ENCODE results near the gene AHI1.

The AHI1 gene

DNA sequence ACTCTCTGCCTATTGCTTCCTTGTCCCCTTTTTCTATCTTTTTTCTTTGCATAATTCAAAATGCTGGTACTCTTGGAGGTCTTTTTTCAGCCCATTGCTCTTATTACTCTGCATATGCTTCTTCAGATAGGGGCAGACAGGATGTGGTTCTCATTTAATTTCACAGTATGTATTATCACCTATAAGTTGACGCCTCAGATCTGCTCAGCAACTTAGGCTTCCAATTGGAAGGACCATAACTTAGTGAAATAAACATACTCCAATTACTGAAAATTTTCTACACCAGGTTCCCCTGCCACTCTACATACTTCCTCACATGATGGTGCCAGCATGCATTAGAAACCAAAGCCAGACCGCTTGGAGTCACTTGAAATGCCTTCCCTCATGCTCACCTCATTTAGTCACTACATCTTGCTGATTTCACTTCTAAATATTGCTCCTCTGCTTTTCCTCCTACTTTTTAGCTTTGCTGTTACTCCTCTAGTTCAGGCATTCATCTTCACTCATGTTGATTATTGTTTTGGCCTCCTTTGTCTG lies 34.5 kb upstream of the AHI1 start:
- Histone ChIP-seq H2BK120ac (ENCODE audit: low read depth, low read length) (no peak overlapping the region), H3K4ac (ENCODE audit: low read depth in 1 of 2, low read length in 2 of 2) (no peak overlapping the region)
- WGBS, result 92% methylated on average over 2 of the region's 2 CpGs

DNA sequence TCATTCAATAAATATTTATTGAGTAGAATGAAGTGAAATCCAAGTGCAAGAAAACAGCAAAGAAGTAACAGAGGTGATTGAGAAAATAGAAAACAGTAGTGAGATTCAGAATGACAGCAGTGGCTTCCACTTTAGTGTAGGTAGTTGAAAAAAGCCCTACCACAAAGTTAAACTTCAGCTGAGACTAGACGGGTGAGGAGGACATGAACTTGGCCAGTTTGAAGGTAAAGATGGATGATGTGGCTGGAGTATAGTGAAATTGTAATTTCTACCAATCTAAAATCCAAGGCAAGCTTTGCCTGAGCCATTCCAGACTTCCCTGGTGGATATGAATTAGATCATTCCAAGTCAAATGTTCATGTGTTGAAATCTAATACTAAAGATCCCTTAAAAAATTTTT lies 32.6 kb upstream of the AHI1 start:
- H3K14ac ChIP-seq (ENCODE audit: low read length in 2 of 2), result no peak overlapping the region
- H2BK15ac ChIP-seq (ENCODE audit: low read depth, poor library complexity, severe bottlenecking), result no peak overlapping the region
- no peak overlapping the region for H3K4me3 ChIP-seq (ENCODE audit: insufficient read depth in 1 of 2, low read depth in 1 of 2, low read length in 2 of 2)
- H3K4me1 ChIP-seq (ENCODE audit: control insufficient read depth, insufficient read depth, low read depth, low read length), result no peaks in the 10 kb centered on the region
- H3K23ac ChIP-seq (ENCODE audit: low read length in 2 of 2), result no peak overlapping the region
- no peak overlapping the region for H2BK120ac ChIP-seq (ENCODE audit: low read depth, low read length)
- no peaks in the 10 kb centered on the region for H3K79me1 ChIP-seq (replicated peaks; ENCODE audit: low read length, poor library complexity, severe bottlenecking)
- no peak overlapping the region for H3K9ac ChIP-seq (ENCODE audit: low read length)
- no peak overlapping the region for H2AFZ ChIP-seq (ENCODE audit: low read depth, low read length)
- H3K27ac ChIP-seq (ENCODE audit: low read length, poor library complexity, severe bottlenecking), result no peak overlapping the region
- no peak overlapping the region for H4K91ac ChIP-seq (ENCODE audit: low read length)
- no peak for DNase-seq
- no peak overlapping the region for H2BK12ac ChIP-seq (ENCODE audit: low read length in 2 of 2)
- no peaks in the 10 kb centered on the region for H3K27me3 ChIP-seq (ENCODE audit: control insufficient read depth in 1 of 2, insufficient read depth in 1 of 2, low read length in 2 of 2)
- no peak overlapping the region for H3K18ac ChIP-seq (ENCODE audit: low read depth in 1 of 2, low read length in 2 of 2)
- 100% methylated on average over 1 of the region's 1 CpG for WGBS
- no peaks in the 10 kb centered on the region for H3K9me3 ChIP-seq (ENCODE audit: control insufficient read depth, low read length)
- no peak overlapping the region for H4K8ac ChIP-seq (ENCODE audit: low read length)
- no peak overlapping the region for H2BK5ac ChIP-seq (ENCODE audit: low read depth, low read length, poor library complexity, severe bottlenecking)
- H3K36me3 ChIP-seq (ENCODE audit: control insufficient read depth in 1 of 2, insufficient read depth in 2 of 2, low read depth in 1 of 2, low read length in 2 of 2), result no peaks in the 10 kb centered on the region
- no peak overlapping the region for H3K4ac ChIP-seq (ENCODE audit: low read depth in 1 of 2, low read length in 2 of 2)
- no peak overlapping the region for H3K4me2 ChIP-seq (ENCODE audit: low read length, poor library complexity, severe bottlenecking)
- H2AK5ac ChIP-seq (ENCODE audit: low read length, severe bottlenecking), result no peak overlapping the region

More for the DNA sequence above, 34.5 kb upstream of the AHI1 start:
- Histone ChIP-seq H3K23ac (ENCODE audit: low read length in 2 of 2) (peak overlapping the region in 1 of 2 experiments; percentile 50), H2BK15ac (ENCODE audit: low read depth, poor library complexity, severe bottlenecking) (no peak overlapping the region), H4K91ac (ENCODE audit: low read length) (no peak overlapping the region), H3K9me3 (ENCODE audit: control insufficient read depth, low read length) (no peaks in the 10 kb centered on the region), H3K4me3 (ENCODE audit: insufficient read depth in 1 of 2, low read depth in 1 of 2, low read length in 2 of 2) (no peak overlapping the region), H3K18ac (ENCODE audit: low read depth in 1 of 2, low read length in 2 of 2) (peak overlapping the region in 1 of 2 experiments; percentile 12), H4K8ac (ENCODE audit: low read length) (no peak overlapping the region), H3K14ac (ENCODE audit: low read length in 2 of 2) (no peak overlapping the region), H3K36me3 (ENCODE audit: control insufficient read depth in 1 of 2, insufficient read depth in 2 of 2, low read depth in 1 of 2, low read length in 2 of 2) (no peaks in the 10 kb centered on the region), H3K27ac (ENCODE audit: low read length, poor library complexity, severe bottlenecking) (no peak overlapping the region), H3K4me2 (ENCODE audit: low read length, poor library complexity, severe bottlenecking) (no peak overlapping the region), H2AK5ac (ENCODE audit: low read length, severe bottlenecking) (no peak overlapping the region), H3K79me1 (replicated peaks; ENCODE audit: low read length, poor library complexity, severe bottlenecking) (no peaks in the 10 kb centered on the region), H2BK12ac (ENCODE audit: low read length in 2 of 2) (no peak overlapping the region), H2BK5ac (ENCODE audit: low read depth, low read length, poor library complexity, severe bottlenecking) (no peak overlapping the region), H3K27me3 (ENCODE audit: control insufficient read depth in 1 of 2, insufficient read depth in 1 of 2, low read length in 2 of 2) (no peaks in the 10 kb centered on the region), H2AFZ (ENCODE audit: low read depth, low read length) (no peak overlapping the region), H3K9ac (ENCODE audit: low read length) (no peak overlapping the region), H3K4me1 (ENCODE audit: control insufficient read depth, insufficient read depth, low read depth, low read length) (peaks cover 3% of the 10 kb centered on the region)
- no peak for DNase-seq

DNA sequence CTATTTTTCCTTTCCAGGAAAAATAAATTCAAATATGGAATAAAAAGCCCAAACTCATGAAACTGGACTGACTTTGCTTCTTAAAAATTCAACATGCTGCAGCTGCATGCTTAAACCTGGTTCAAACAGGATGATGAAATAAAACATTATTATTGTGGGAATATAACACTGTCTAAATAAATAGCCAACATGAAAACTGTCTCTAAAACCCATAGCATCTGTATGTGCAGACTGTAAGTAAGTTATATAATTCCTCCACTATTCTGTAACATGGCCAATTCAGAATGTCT lies 30.4 kb upstream of the AHI1 start:
- H4K91ac ChIP-seq (ENCODE audit: low read length), result no peak overlapping the region
- H2BK5ac ChIP-seq (ENCODE audit: low read depth, low read length, poor library complexity, severe bottlenecking), result no peak overlapping the region
- H3K27me3 ChIP-seq (ENCODE audit: control insufficient read depth in 1 of 2, insufficient read depth in 1 of 2, low read length in 2 of 2), result no peaks in the 10 kb centered on the region
- no peaks in the 10 kb centered on the region for H3K4me1 ChIP-seq (ENCODE audit: control insufficient read depth, insufficient read depth, low read depth, low read length)
- H3K9ac ChIP-seq (ENCODE audit: low read length), result no peak overlapping the region
- H4K8ac ChIP-seq (ENCODE audit: low read length), result no peak overlapping the region
- H3K23ac ChIP-seq (ENCODE audit: low read length in 2 of 2), result no peak overlapping the region
- no peaks in the 10 kb centered on the region for H3K9me3 ChIP-seq (ENCODE audit: control insufficient read depth, low read length)
- H2AFZ ChIP-seq (ENCODE audit: low read depth, low read length), result no peak overlapping the region
- H3K4me3 ChIP-seq (ENCODE audit: insufficient read depth in 1 of 2, low read depth in 1 of 2, low read length in 2 of 2), result no peak overlapping the region
- H3K4me2 ChIP-seq (ENCODE audit: low read length, poor library complexity, severe bottlenecking), result no peak overlapping the region
- H3K14ac ChIP-seq (ENCODE audit: low read length in 2 of 2), result no peak overlapping the region
- no peak overlapping the region for H3K18ac ChIP-seq (ENCODE audit: low read depth in 1 of 2, low read length in 2 of 2)
- H3K79me1 ChIP-seq (replicated peaks; ENCODE audit: low read length, poor library complexity, severe bottlenecking), result no peaks in the 10 kb centered on the region
- H2BK15ac ChIP-seq (ENCODE audit: low read depth, poor library complexity, severe bottlenecking), result no peak overlapping the region
- no peak overlapping the region for H2BK120ac ChIP-seq (ENCODE audit: low read depth, low read length)
- H3K36me3 ChIP-seq (ENCODE audit: control insufficient read depth in 1 of 2, insufficient read depth in 2 of 2, low read depth in 1 of 2, low read length in 2 of 2), result no peaks in the 10 kb centered on the region
- no peak overlapping the region for H3K4ac ChIP-seq (ENCODE audit: low read depth in 1 of 2, low read length in 2 of 2)
- no peak for DNase-seq
- H2AK5ac ChIP-seq (ENCODE audit: low read length, severe bottlenecking), result no peak overlapping the region
- H2BK12ac ChIP-seq (ENCODE audit: low read length in 2 of 2), result no peak overlapping the region
- H3K27ac ChIP-seq (ENCODE audit: low read length, poor library complexity, severe bottlenecking), result no peak overlapping the region

DNA sequence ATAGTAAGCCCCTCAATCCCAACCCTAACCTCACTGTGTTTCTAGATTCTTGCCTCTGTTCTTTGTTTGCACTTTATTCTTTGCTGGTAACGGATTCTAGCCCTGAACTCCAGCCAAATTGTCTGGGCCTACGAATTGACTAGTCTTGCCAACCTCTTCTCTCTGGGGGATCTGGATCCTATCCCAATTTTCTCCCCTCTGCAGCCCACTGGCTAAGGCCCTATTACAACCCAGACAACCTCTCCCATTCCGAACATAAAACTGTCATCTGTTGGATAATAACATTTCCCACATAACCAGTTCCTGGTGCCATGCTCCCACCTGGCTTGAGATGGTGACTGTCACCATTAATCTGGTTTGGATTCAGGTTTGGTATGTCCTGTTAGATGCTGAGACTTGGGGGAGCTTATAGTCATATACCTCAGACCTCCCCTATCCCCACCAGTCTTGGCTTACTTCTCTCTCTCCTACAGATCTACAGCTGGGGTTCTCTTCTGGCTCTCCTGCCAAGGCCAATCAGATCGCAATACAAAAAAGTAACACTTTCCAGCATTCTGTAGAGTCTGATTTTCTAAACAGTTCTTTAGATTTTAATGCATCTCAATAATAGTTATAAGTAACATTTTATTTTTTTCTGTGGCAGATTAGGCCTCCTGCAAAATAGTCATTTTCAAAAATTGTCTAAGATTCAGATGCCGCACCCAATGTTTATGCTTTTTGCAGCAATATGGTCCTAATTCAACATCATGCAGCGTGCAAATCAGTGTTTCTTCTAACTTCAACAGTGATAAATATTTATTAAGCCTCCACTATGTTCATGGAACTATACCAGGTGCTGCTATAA lies 29.8 kb upstream of the AHI1 start:
- Histone ChIP-seq H3K4ac (ENCODE audit: low read depth in 1 of 2, low read length in 2 of 2) (no peak overlapping the region), H3K4me2 (ENCODE audit: low read length, poor library complexity, severe bottlenecking) (no peak overlapping the region), H2AFZ (ENCODE audit: low read depth, low read length) (no peak overlapping the region), H2BK12ac (ENCODE audit: low read length in 2 of 2) (no peak overlapping the region), H4K8ac (ENCODE audit: low read length) (no peak overlapping the region), H3K36me3 (ENCODE audit: control insufficient read depth in 1 of 2, insufficient read depth in 2 of 2, low read depth in 1 of 2, low read length in 2 of 2) (no peaks in the 10 kb centered on the region), H4K91ac (ENCODE audit: low read length) (no peak overlapping the region), H3K27ac (ENCODE audit: low read length, poor library complexity, severe bottlenecking) (no peak overlapping the region), H3K18ac (ENCODE audit: low read depth in 1 of 2, low read length in 2 of 2) (no peak overlapping the region), H3K79me1 (replicated peaks; ENCODE audit: low read length, poor library complexity, severe bottlenecking) (no peaks in the 10 kb centered on the region), H3K14ac (ENCODE audit: low read length in 2 of 2) (no peak overlapping the region), H2BK15ac (ENCODE audit: low read depth, poor library complexity, severe bottlenecking) (no peak overlapping the region), H3K9me3 (ENCODE audit: control insufficient read depth, low read length) (no peaks in the 10 kb centered on the region), H3K27me3 (ENCODE audit: control insufficient read depth in 1 of 2, insufficient read depth in 1 of 2, low read length in 2 of 2) (no peaks in the 10 kb centered on the region), H3K4me3 (ENCODE audit: insufficient read depth in 1 of 2, low read depth in 1 of 2, low read length in 2 of 2) (no peak overlapping the region), H2AK5ac (ENCODE audit: low read length, severe bottlenecking) (no peak overlapping the region), H2BK5ac (ENCODE audit: low read depth, low read length, poor library complexity, severe bottlenecking) (no peak overlapping the region), H3K9ac (ENCODE audit: low read length) (no peak overlapping the region), H2BK120ac (ENCODE audit: low read depth, low read length) (no peak overlapping the region), H3K4me1 (ENCODE audit: control insufficient read depth, insufficient read depth, low read depth, low read length) (no peaks in the 10 kb centered on the region), H3K23ac (ENCODE audit: low read length in 2 of 2) (no peak overlapping the region)
- WGBS, result 94% methylated on average over 4 of the region's 6 CpGs
- DNase-seq, result no peak

Data from mesenchymal stem cell (in vitro differentiated cells and primary cell).